ENCODE results near the gene DAB1.

The DAB1 gene

DNA sequence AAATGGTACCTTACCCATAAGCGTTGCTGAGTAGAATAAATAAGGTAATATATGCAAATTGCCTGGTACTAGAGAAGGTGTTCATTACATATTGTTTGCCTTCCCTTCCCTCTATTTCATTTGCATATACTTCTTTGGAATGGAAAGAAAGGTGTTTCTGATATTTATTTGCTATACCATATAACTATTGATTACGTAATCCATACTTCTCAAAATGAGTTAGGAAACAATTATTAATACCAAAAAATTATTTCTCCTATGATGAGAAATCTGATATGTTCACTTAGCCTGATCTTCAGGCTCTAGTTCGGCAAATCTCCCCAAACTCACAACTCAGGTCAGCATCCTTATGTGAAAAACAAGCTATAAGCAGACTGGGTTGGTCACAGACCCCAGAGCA, 119.3 kb downstream of the DAB1 start:
- TF ChIP-seq, protein P1, sequence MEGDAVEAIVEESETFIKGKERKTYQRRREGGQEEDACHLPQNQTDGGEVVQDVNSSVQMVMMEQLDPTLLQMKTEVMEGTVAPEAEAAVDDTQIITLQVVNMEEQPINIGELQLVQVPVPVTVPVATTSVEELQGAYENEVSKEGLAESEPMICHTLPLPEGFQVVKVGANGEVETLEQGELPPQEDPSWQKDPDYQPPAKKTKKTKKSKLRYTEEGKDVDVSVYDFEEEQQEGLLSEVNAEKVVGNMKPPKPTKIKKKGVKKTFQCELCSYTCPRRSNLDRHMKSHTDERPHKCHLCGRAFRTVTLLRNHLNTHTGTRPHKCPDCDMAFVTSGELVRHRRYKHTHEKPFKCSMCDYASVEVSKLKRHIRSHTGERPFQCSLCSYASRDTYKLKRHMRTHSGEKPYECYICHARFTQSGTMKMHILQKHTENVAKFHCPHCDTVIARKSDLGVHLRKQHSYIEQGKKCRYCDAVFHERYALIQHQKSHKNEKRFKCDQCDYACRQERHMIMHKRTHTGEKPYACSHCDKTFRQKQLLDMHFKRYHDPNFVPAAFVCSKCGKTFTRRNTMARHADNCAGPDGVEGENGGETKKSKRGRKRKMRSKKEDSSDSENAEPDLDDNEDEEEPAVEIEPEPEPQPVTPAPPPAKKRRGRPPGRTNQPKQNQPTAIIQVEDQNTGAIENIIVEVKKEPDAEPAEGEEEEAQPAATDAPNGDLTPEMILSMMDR (IDR thresholded peaks at IDR 0.05; ENCODE audit: low read depth, low read length), result no peak
- H3K4me3 ChIP-seq (ENCODE audit: low read depth, low read length), result no peak overlapping the region

DNA sequence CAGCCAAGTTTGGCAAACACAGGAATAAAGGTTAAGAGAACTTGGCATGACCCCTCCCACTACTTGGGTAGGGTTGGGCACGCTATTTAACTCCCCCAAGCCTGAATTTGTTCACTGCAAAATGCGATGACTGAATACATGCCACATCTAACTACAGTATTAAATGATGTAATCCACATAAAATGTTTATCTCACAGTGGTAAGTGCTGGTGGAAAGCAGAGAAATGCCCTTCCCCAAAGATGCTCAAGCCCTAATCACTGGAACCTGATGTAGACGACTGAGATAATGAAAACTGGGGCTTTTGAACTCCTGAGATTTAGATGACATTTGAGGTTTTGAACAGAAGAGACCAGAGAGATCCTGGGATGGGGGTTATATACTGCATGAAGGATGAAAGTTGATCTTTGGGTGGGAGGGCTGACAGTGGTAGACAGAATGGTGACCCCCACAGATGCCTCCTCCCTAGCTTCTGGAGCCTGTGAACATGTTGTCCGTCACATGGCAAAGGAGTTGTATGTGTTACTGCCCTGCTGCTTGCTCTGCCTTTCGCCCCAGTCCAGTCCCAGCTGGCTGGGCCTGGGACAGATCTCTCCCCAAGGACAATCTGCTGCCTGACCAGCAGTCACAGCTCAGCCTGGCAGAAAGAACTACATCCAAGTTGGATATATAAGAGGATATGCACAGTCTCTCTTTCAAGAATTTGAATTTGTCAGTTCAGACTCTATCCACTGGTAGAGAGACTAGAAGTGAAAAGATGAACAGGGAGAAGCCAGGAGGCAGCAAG, 120.9 kb downstream of the DAB1 start:
- TF ChIP-seq, protein P1 (IDR thresholded peaks at IDR 0.05; ENCODE audit: low read depth, low read length), result no peak
- no peak overlapping the region for H3K4me3 ChIP-seq (ENCODE audit: low read depth, low read length)

DNA sequence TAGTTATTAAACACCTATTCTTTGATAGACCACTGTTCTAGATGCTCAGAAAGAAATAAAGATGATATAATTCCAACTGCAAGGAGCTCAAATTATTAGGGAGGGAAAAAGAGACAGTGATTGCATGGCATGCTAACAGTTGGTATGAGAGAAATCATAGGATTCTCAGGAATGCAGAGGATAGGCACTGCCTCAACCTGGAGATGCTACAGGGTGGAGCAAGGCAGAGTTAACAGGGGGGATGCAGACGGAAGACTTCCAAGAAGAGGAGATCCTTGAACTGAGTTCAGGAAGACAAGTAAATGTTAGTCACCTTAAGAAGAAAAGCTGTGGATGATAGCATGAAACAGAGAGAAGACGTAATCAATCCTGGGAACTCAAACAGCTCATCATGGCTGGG, 123.7 kb downstream of the DAB1 start:
- H3K4me3 ChIP-seq (ENCODE audit: low read depth, low read length), result no peak overlapping the region
- TF ChIP-seq, protein P1 (IDR thresholded peaks at IDR 0.05; ENCODE audit: low read depth, low read length), result no peak

DNA sequence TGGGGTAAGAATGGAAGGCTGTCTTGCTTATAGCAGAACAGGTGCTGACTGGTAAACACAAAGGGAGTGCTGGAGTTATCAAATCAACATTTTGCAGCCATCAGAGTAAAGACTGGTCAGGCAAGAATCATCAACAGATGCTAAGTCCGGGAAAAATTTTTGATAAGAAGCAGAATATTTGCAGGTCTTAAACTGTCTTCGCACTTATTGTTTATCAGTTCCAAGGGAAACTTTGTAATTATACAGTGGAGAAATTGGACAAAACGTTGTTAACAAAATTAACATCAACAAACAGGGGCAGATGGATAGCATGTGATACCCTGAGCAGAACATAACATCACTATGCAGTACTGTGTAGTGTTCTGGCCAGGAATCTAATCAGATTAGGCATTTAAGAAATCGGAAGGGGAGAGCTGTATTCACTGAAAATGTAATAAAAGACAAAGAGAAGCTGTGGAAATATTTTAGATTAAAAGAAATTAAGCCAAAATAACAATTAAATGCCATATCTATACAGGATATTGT, 127.1 kb downstream of the DAB1 start:
- TF ChIP-seq, protein P1 (IDR thresholded peaks at IDR 0.05; ENCODE audit: low read depth, low read length), result no peak
- H3K4me3 ChIP-seq (ENCODE audit: low read depth, low read length), result no peak overlapping the region

DNA sequence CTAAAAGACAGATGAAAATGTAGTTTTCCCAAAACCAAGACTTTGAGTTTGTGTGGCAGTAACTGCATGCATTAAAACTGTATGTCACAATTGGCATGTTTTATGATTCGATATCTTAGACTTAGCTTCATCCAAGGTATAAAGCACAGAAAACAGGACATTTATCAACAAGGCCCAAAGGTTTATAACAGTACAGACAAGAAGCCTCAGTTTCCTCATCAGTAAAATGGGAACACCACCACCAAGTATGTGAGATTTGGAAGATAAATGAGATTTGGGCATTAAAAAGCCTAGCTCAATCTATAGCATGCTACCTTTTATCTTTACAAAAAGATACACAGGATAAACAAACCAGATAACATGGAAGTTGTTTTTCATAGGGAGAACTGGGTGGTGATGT, 128.5 kb downstream of the DAB1 start:
- TF ChIP-seq, protein P1 (IDR thresholded peaks at IDR 0.05; ENCODE audit: low read depth, low read length), result no peak

DNA sequence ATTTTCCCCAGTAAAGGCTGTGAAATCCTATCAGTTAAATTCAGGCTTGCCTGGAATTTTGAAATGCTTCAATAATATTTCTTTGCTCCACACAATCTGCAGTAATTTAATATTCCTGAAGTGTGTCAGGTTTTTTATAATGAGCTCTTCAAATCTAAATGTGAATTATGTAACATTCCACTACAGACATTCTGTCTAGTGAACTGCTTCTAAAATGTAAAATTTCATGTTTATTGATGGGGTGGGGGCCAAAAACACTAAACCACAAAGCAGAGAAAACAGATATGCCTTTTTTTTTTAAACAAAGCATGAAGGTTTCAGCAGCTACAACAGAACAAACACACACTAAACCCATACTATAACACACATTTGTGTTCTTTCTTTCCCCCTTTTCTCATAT, 129.7 kb downstream of the DAB1 start:
- no peak overlapping the region for H3K4me3 ChIP-seq (ENCODE audit: low read depth, low read length)
- TF ChIP-seq, protein P1 (IDR thresholded peaks at IDR 0.05; ENCODE audit: low read depth, low read length), result no peak

More for the DNA sequence above, 128.5 kb downstream of the DAB1 start:
- H3K4me3 ChIP-seq (ENCODE audit: low read depth, low read length), result no peak overlapping the region

DNA sequence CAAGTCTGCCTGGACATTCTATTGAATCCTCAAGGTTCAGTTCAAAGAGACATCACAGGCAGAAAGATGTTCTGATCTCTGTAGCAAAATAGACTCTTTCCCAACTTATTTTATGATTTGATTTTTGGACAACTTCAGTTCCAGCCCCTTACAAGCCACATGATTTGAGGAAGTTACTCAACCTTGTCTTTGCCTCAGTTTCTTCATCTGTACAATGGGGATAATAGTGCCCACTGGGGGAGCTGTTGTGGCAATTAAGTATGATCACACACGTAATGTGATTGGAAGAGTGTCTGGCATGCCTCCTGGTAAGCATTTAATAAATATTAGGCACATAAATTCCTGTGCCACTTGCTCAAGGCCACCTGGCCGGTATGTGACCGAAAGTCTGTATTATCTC, 130.6 kb downstream of the DAB1 start:
- TF ChIP-seq, protein P1 (IDR thresholded peaks at IDR 0.05; ENCODE audit: low read depth, low read length), result no peak

More for the DNA sequence above, 130.6 kb downstream of the DAB1 start:
- no peak overlapping the region for H3K4me3 ChIP-seq (ENCODE audit: low read depth, low read length)
